GM12878 (cell line): Measurements from ENCODE around the gene PPP2R5C. TPM values are rescaled to one million over a fixed set of nuclear protein-coding genes. Genes with fewer than 3 reads are reported as not detected.

Experiments used
- ATAC-seq: fragments of 200-7000 bp; cut with Tn5 transposase; 3 replicates; pipeline ENCODE4 v1.9.1; 2020; ENCODE audit warnings: mild to moderate bottlenecking, moderate library complexity
- BruUV-seq: library from RNA; stranded (reverse); fragments of 400-500 nt; replicated peaks from 2 replicates; lab custom pipeline; 2021; lab: Mats Ljungman, UMichigan
- CTCF ChIA-PET: fragments of 300-600 bp; sonication (Branson Sonifier 250); formaldehyde crosslinking; extraction: SDS; loops from one replicate; lab custom pipeline; 2021; ENCODE audit warnings: inconsistent platforms; lab: Yijun Ruan, JAX
- POLR2A ChIA-PET: fragments of 350-600 bp; formaldehyde crosslinking; extraction: SDS; loops from one replicate; lab custom pipeline; 2021; ENCODE audit warnings: inconsistent platforms; lab: Charles Lee
- RAD21 ChIA-PET: fragments of 300-600 bp; sonication (Branson Sonifier 250); formaldehyde crosslinking; loops from one replicate; lab custom pipeline; 2023; ENCODE audit warnings: antibody characterized with exemption; ENCODE audit not compliant: unreplicated experiment; lab: Charles Lee
- SMC1A ChIA-PET: fragments of 300-600 bp; sonication (Branson Sonifier 250); formaldehyde crosslinking; loops from one replicate; lab custom pipeline; 2023; ENCODE audit not compliant: unreplicated experiment, uncharacterized antibody; lab: Charles Lee
- DNase-seq: peaks from one replicate; pipeline ENCODE4 v3.0.0-alpha.2; 2011; ENCODE audit warnings: low read depth, low spot score
- FAIRE-seq: peaks from 3 replicates; lab custom pipeline; 2011; peaks lifted over from hg19 to GRCh38; lab: Jason Lieb, UNC
- H2AFZ ChIP-seq: 2 replicates; pipeline ENCODE4 v1.6.0; 2011; ENCODE audit warnings: low read depth, low read length, control low read depth; ENCODE audit not compliant: control insufficient read depth
- H3K27ac ChIP-seq: 2 replicates; pipeline ENCODE4 v1.5.1; 2011; ENCODE audit warnings: control low read depth; ENCODE audit not compliant: control insufficient read depth, insufficient read depth
- H3K27me3 ChIP-seq, 2 experiments: replicated peaks in 1 of 2; 2 replicates each; pipeline versions ENCODE4 v1.6.0 to v1.6.1; 2011; ENCODE audit warnings: low read length in 1 of 2; ENCODE audit not compliant: control insufficient read depth in 2 of 2, insufficient read depth in 2 of 2
- H3K36me3 ChIP-seq, 2 experiments: 2 replicates each; pipeline ENCODE4 v1.5.1; 2011; ENCODE audit warnings: low read length in 1 of 2; ENCODE audit not compliant: control insufficient read depth in 2 of 2, insufficient read depth in 2 of 2
- H3K4me1 ChIP-seq: 2 replicates; pipeline ENCODE4 v1.6.1; 2011; ENCODE audit warnings: mild to moderate bottlenecking, low read length, moderate library complexity, mixed read lengths; ENCODE audit not compliant: control insufficient read depth, insufficient read depth
- H3K4me2 ChIP-seq: 2 replicates; pipeline ENCODE4 v1.6.0; 2011; ENCODE audit warnings: control low read depth; ENCODE audit not compliant: control insufficient read depth, insufficient read depth
- H3K4me3 ChIP-seq: fragments of 200-600 bp; sonication (generic); 2 replicates; pipeline ENCODE4 v1.5.1; 2016
- H3K79me2 ChIP-seq: 2 replicates; pipeline ENCODE4 v1.6.0; 2011; ENCODE audit warnings: low read length; ENCODE audit not compliant: control insufficient read depth, insufficient read depth
- H3K9ac ChIP-seq: 2 replicates; pipeline ENCODE4 v1.8.0; 2011; ENCODE audit warnings: low read length, control low read depth, mixed read lengths; ENCODE audit not compliant: control insufficient read depth, insufficient read depth
- H3K9me3 ChIP-seq: replicated peaks from 3 replicates; pipeline ENCODE4 v1.5.1; 2011; ENCODE audit warnings: mild to moderate bottlenecking, low read length; ENCODE audit not compliant: control insufficient read depth, insufficient read depth
- H4K20me1 ChIP-seq: 2 replicates; pipeline ENCODE4 v1.6.0; 2011; ENCODE audit not compliant: control insufficient read depth, insufficient read depth
- CUX1 ChIP-seq: IDR thresholded peaks from 2 replicates; pipeline ENCODE4 v1.6.1; 2012; ENCODE audit warnings: improper control_type of control experiment, low read depth, low read length; ENCODE audit not compliant: insufficient replicate concordance
- WGBS: methylation state at CpG from one replicate; pipeline ENCODE4 v1.1.6; 2016; ENCODE audit warnings: low lambda C conversion rate; ENCODE audit not compliant: insufficient replicate concordance, insufficient coverage; ENCODE audit errors: missing lambda C conversion rate; 5-methylcytosine and 5-hydroxymethylcytosine counted together
- in situ Hi-C: fragments of 300-500 bp; cut with MboI; formaldehyde crosslinking; loops from 9 replicates; pipeline ENCODE4 v1.14.3; 2018; ENCODE audit warnings: mixed read lengths
- intact Hi-C: fragments of 100-400 bp; cut with micrococcal nuclease; formaldehyde crosslinking; loops from one replicate; pipeline ENCODE4 v1.14.2; 2022; ENCODE audit not compliant: unreplicated experiment
- polyA plus RNA-seq, 11 experiments: library from polyadenylated mRNA; depleted of rRNA in 4 of 11; unstranded in 6 of 11; stranded (reverse) in 5 of 11; fragments of >200 nt; fragmentation: Nextera tagmentation in 4 of 11; fragmentation: Illumina TruSeq in 1 of 11; extraction: Ambion mirVana in 4 of 11; extraction: Trizol in 1 of 11; gene quantifications; 1 replicate in 1 of 11; 2 replicates in 10 of 11; pipeline versions ENCODE4 v1.2.1 to v1.2.3, GENCODE V29; 2011 to 2016; ENCODE audit warnings: inconsistent platforms in 2 of 11, missing spikeins in 2 of 11, low read depth in 1 of 11
- total RNA-seq, 4 experiments: library from RNA; depleted of rRNA in 3 of 4; stranded (reverse); fragments of >200 nt in 3 of 4; fragmentation: Illumina TruSeq in 1 of 4; extraction: Trizol in 1 of 4; gene quantifications; 2 replicates each; pipeline versions ENCODE4 v1.2.1 to v1.2.3, GENCODE V29; 2013 to 2021

Gene PPP2R5C
- total and polyA plus RNA-seq, 10 of the 15 experiments (the other 5 are each of a cell fraction or from before 2014, with no cell fraction given), result 106 to 199 (median 144) TPM

- H2AFZ ChIP-seq, result no peak overlapping the region
- peaks cover 26% of the 10 kb centered on the region for H3K79me2 ChIP-seq
- TF ChIP-seq CUX1, result no peak
- H3K27ac ChIP-seq, result no peak overlapping the region
- no peaks in the 10 kb centered on the region for H3K27me3 ChIP-seq
- intact Hi-C loops (loop anchor here (1.0 to 10.0 kb wide), 5 partner anchors 32 to 553 kb away; no protein-coding TSS in a partner anchor), in situ Hi-C loops (loop anchor here (5.0 to 10.0 kb wide), 3 partner anchors 135 to 553 kb away; partner anchors contain the start of gene ZNF839)
- BruUV-seq, result no TSS peak
- ATAC-seq, result no peak
- CTCF ChIA-PET, result interaction anchor here (0.6 to 7.8 kb wide), 23 partner anchors 10 to 353 kb away, joined by 3 to 58 read pairs (median 5); no protein-coding TSS in a partner anchor
- FAIRE-seq, result no peak
- H3K4me1 ChIP-seq, result no peaks in the 10 kb centered on the region
- POLR2A ChIA-PET, result interaction anchor here (0.7 kb wide), 1 partner anchor 30 kb away, joined by 3 read pairs; no protein-coding TSS in a partner anchor
- RAD21 ChIA-PET, result interaction anchor here (0.8 to 2.8 kb wide), 7 partner anchors 14 to 354 kb away, joined by 3 to 12 read pairs (median 4); no protein-coding TSS in a partner anchor
- DNase-seq, result no peak
- H4K20me1 ChIP-seq, result no peaks in the 10 kb centered on the region
- WGBS, result 44% methylated on average over 9 of the region's 9 CpGs
- SMC1A ChIA-PET, result interaction anchor here (0.8 to 7.5 kb wide), 6 partner anchors 32 to 354 kb away, joined by 3 to 67 read pairs (median 9); partner anchors contain the start of gene MOK
- H3K9ac ChIP-seq, result no peak overlapping the region
- H3K4me3 ChIP-seq, result no peak overlapping the region
- H3K36me3 ChIP-seq, result no peaks in the 10 kb centered on the region
- H3K9me3 ChIP-seq, result no peaks in the 10 kb centered on the region
- H3K4me2 ChIP-seq, result no peak overlapping the region
Measured at GRCh38 chr14:101961746-101962502, 200.4 kb downstream of the PPP2R5C start.
